ENCODE measurements around the gene RXRB.

DNA sequence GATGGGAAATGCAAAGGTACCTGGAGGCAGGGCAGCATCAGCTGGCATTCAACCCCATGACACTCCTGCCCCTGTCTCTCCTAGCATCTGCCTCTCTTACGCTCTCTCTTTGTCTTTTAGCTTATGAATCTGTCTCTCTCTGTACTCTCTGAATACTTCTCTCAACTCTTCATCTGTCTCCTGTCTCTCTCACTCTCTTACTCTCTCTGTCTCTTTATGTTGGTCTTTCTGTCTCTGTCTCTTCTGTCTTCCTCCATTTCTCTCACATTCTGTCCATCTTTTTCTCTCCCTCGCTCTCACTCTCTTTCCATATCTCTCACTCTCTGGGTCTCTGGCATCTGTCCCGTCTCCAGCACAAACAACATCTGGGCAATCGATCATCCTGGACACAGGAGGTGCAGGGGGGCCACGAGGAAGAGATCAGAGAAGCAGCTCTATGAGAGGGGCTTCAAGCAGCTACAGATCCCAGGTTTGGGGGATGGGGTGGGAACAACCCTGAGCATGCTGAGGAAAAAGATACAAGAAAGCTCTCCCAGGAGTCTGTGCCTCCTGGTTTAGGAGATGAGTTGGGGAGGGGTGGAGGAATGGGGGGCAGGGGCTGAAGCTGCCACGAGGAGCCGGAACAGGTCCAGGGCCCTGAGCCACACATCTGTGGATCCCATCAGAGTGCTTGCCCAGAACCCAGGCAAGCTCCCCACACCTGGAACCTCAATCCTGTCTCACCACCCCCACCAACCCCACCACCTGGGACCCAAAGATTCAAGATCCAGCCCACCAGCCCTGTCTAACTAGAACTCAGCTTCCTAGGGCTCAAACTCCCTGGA, 10.6 kb downstream of the RXRB start:
- TF ChIP-seq ZNF521 (tag by site-specific recombination; IDR thresholded peaks at IDR 0.05), result no peak; the same call in 1 of the 2 replicates
- no peak for TF ChIP-seq HOXC10 (CRISPR knock-in tag; IDR thresholded peaks at IDR 0.05)
- no peak for TF ChIP-seq CTCF (tag by site-specific recombination; IDR thresholded peaks at IDR 0.05)
- no peak for TF ChIP-seq ZBTB1 (tag by site-specific recombination; IDR thresholded peaks at IDR 0.05)
